Measurements from ENCODE around the gene NDUFS1. TPM values are rescaled to one million over a fixed set of nuclear protein-coding genes. Genes with fewer than 3 reads are reported as not detected.

NDUFS1 gene
- total RNA-seq, 1 experiment from 2014 or later = 102 TPM

DNA sequence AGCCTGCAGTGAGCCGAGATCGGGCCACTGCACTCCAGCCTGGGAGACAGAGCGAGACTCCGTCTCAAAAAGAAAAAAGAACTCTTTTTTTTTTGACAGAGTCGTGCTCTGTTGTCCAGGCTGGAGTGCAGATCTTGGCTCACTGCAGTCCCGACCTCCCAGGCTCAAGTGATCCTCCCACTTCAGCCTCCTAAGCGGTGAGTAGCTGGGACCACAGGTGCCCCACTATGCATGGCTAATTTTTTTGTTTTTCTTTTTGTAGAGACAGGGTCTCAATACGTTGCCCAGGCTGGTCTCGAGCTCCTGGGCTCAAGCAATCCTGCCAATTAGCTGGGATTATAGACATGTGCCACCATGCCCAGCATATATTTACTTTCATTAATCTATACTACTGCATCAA lies 60.8 kb downstream of the NDUFS1 start:
- no peak overlapping the region for H2BK120ac ChIP-seq (ENCODE audit: low read depth, low read length, poor library complexity, severe bottlenecking)
- Mint-ChIP-seq H3K27ac (no peak overlapping the region), H3K4me3 (no peak overlapping the region), H3K36me3 (ENCODE audit: insufficient read depth in 1 of 3, low read depth in 3 of 3) (no peaks in the 10 kb centered on the region), H3K9me3 (no peaks in the 10 kb centered on the region), H3K27me3 (ENCODE audit: low read depth) (no peaks in the 10 kb centered on the region), H3K4me1 (peaks cover 3 to 10% of the 10 kb centered on the region in 2 experiments; a peak in 2 of 4 replicates)
- peaks cover 2% of the 10 kb centered on the region; the same call in 1 of the 2 replicates for H3K4me1 ChIP-seq (ENCODE audit: insufficient read depth, low read length)
- no peak overlapping the region for H2BK5ac ChIP-seq (ENCODE audit: insufficient read length, low read length)
- no peaks in the 10 kb centered on the region for H4K20me1 ChIP-seq (ENCODE audit: control insufficient read depth, insufficient read depth, insufficient read length)
- DNase-seq = no peak
- no peaks in the 10 kb centered on the region for H3K79me1 ChIP-seq (ENCODE audit: insufficient read depth, low read depth, low read length, poor library complexity, severe bottlenecking)
- no peak overlapping the region for H2BK15ac ChIP-seq (ENCODE audit: low read depth, low read length)
- H4K91ac ChIP-seq (ENCODE audit: insufficient read length, low read depth, low read length) = no peak overlapping the region
- H3K9ac ChIP-seq (ENCODE audit: extremely low read depth, insufficient read length, low read length) = no peak overlapping the region
- H3K9me3 ChIP-seq (ENCODE audit: control insufficient read depth, low read depth, low read length) = no peaks in the 10 kb centered on the region
- H4K8ac ChIP-seq (replicated peaks; ENCODE audit: insufficient read length, low read depth, low read length) = no peak overlapping the region
- no peaks in the 10 kb centered on the region for H3K79me2 ChIP-seq (ENCODE audit: insufficient read depth, low read length)
- H3K4ac ChIP-seq (ENCODE audit: low read depth, low read length) = no peak overlapping the region
- H3K56ac ChIP-seq (ENCODE audit: insufficient read length, low read depth, low read length) = no peak overlapping the region
- H2BK20ac ChIP-seq (ENCODE audit: low read depth, low read length, poor library complexity, severe bottlenecking) = no peak overlapping the region
- H3K4me2 ChIP-seq (ENCODE audit: insufficient read depth, insufficient read length, low read length) = no peak overlapping the region
- H4K5ac ChIP-seq (ENCODE audit: insufficient read length, low read depth, low read length) = no peak overlapping the region
- no peaks in the 10 kb centered on the region for H3K27me3 ChIP-seq (ENCODE audit: insufficient read depth, low read length)
- no peak overlapping the region for H3K27ac ChIP-seq (ENCODE audit: insufficient read length, low read depth, low read length)
- no peak overlapping the region for H3T11ph ChIP-seq (ENCODE audit: low read length)
- TF ChIP-seq, protein P1, sequence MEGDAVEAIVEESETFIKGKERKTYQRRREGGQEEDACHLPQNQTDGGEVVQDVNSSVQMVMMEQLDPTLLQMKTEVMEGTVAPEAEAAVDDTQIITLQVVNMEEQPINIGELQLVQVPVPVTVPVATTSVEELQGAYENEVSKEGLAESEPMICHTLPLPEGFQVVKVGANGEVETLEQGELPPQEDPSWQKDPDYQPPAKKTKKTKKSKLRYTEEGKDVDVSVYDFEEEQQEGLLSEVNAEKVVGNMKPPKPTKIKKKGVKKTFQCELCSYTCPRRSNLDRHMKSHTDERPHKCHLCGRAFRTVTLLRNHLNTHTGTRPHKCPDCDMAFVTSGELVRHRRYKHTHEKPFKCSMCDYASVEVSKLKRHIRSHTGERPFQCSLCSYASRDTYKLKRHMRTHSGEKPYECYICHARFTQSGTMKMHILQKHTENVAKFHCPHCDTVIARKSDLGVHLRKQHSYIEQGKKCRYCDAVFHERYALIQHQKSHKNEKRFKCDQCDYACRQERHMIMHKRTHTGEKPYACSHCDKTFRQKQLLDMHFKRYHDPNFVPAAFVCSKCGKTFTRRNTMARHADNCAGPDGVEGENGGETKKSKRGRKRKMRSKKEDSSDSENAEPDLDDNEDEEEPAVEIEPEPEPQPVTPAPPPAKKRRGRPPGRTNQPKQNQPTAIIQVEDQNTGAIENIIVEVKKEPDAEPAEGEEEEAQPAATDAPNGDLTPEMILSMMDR (conservative IDR thresholded peaks at IDR 0.05) = no peak
- no CpG with 5 or more reads among the region's 9 CpGs for WGBS (ENCODE audit: extremely low coverage, insufficient read length, low lambda C conversion rate)
- H2BK12ac ChIP-seq (ENCODE audit: insufficient read length, low read depth, low read length) = no peak overlapping the region
- H3K14ac ChIP-seq (ENCODE audit: insufficient read depth, low read length) = no peak overlapping the region
- no peak overlapping the region for H2AFZ ChIP-seq (ENCODE audit: low read length)
- H3K23ac ChIP-seq (ENCODE audit: insufficient read length, low read depth, low read length) = no peak overlapping the region
- H3K18ac ChIP-seq (ENCODE audit: insufficient read length, low read depth, low read length) = no peak overlapping the region
- no peak overlapping the region for H2AK5ac ChIP-seq (ENCODE audit: insufficient read length, low read length)
- H3K23me2 ChIP-seq (ENCODE audit: insufficient read length, low read depth, low read length, poor library complexity, severe bottlenecking) = no peaks in the 10 kb centered on the region
